Measurements from ENCODE around the gene MORF4L2. TPM values are rescaled to one million over a fixed set of nuclear protein-coding genes. Genes with fewer than 3 reads are reported as not detected.

MORF4L2 gene
- total and polyA plus RNA-seq, 2 of the 8 experiments (the other 6 are each of a cell fraction or from before 2014, with no cell fraction given): 235 to 373 TPM

GRCh38 chrX:103716962-103717361 lies 30.5 kb upstream of the MORF4L2 start:
- no peak for FAIRE-seq
- TF ChIP-seq EGR1 (IDR thresholded peaks at IDR 0.05; ENCODE audit: borderline replicate concordance, low read depth, low read length): no peak
- no peak for TF ChIP-seq SAP30 (IDR thresholded peaks at IDR 0.05; ENCODE audit: insufficient read depth, insufficient replicate concordance, low read length)
- TF ChIP-seq FOSL1 (IDR thresholded peaks at IDR 0.05; ENCODE audit: insufficient read depth, low read depth, low read length): no peak
- no peak for TF ChIP-seq ATF3 (IDR thresholded peaks at IDR 0.05; ENCODE audit: insufficient read depth, low read depth, low read length)
- no peak for TF ChIP-seq ZNF274 (IDR thresholded peaks at IDR 0.05; ENCODE audit: borderline replicate concordance, extremely low read depth, low read length)
- TF ChIP-seq CHD1 (IDR thresholded peaks at IDR 0.05; ENCODE audit: low read depth, low read length): no peak
- TF ChIP-seq BCL11A (IDR thresholded peaks at IDR 0.05; ENCODE audit: low read depth in 2 of 2, low read length in 2 of 2): no peak
- TF ChIP-seq KDM1A (IDR thresholded peaks at IDR 0.05; ENCODE audit: borderline replicate concordance, low read length): no peak
- TF ChIP-seq RBBP5 (IDR thresholded peaks at IDR 0.05; ENCODE audit: borderline replicate concordance, low read depth, low read length): no peak
- TF ChIP-seq YY1 (IDR thresholded peaks at IDR 0.05; ENCODE audit: low read depth, low read length): no peak
- TF ChIP-seq JUND (IDR thresholded peaks at IDR 0.05; ENCODE audit: low read length): no peak
- TF ChIP-seq RNF2 (IDR thresholded peaks at IDR 0.05; ENCODE audit: borderline replicate concordance, low read depth, low read length, missing control alignments, poor library complexity, severe bottlenecking): no peak
- TF ChIP-seq CTBP2 (IDR thresholded peaks at IDR 0.05; ENCODE audit: borderline replicate concordance, insufficient read depth, insufficient read length, low read length): no peak

More at GRCh38 chrX:103716962-103717361, 30.5 kb upstream of the MORF4L2 start:
- Histone ChIP-seq H4K91ac (replicated peaks; ENCODE audit: insufficient read length, low read length) (no peak overlapping the region), H4K20me1 (replicated peaks in 1 of 2; ENCODE audit: control insufficient read depth in 1 of 2, insufficient read depth in 2 of 2, low read length in 2 of 2) (no peaks in the 10 kb centered on the region), H3K4me2 (ENCODE audit: insufficient read depth in 1 of 2, low read depth in 2 of 2, low read length in 2 of 2) (no peak overlapping the region), H3K23me2 (ENCODE audit: low read depth, low read length) (no peaks in the 10 kb centered on the region), H3K36me3 (ENCODE audit: control insufficient read depth in 2 of 4, insufficient read depth in 4 of 4, low read length in 3 of 4) (no peaks in the 10 kb centered on the region), H2BK15ac (ENCODE audit: low read length) (no peak overlapping the region), H3K14ac (ENCODE audit: insufficient read length) (no peak overlapping the region), H3K9ac (replicated peaks in 1 of 4; ENCODE audit: extremely low read depth in 1 of 4, low read depth in 3 of 4, low read length in 3 of 4) (no peak overlapping the region), H2BK12ac (ENCODE audit: low read depth, low read length) (no peak overlapping the region), H3K4ac (replicated peaks; ENCODE audit: insufficient read length, low read depth, low read length) (no peak overlapping the region), H2AK5ac (ENCODE audit: low read depth, low read length) (no peak overlapping the region), H2BK5ac (ENCODE audit: low read depth, low read length) (no peak overlapping the region), H3K27me3 (replicated peaks in 1 of 4; ENCODE audit: control insufficient read depth in 3 of 4, extremely low read depth in 1 of 4, insufficient read depth in 3 of 4, low read length in 3 of 4) (no peaks in the 10 kb centered on the region), H3K9me3 (ENCODE audit: insufficient read depth in 2 of 2, low read depth in 1 of 2, low read length in 1 of 2) (no peaks in the 10 kb centered on the region), H3K27ac (ENCODE audit: low read depth, low read length) (no peak overlapping the region), H3K79me1 (ENCODE audit: low read depth, low read length) (no peaks in the 10 kb centered on the region), H3K18ac (ENCODE audit: extremely low read depth, low read length) (no peak overlapping the region), H4K8ac (ENCODE audit: extremely low read depth, insufficient read depth, low read length) (no peak overlapping the region), H3K56ac (replicated peaks; ENCODE audit: insufficient read length, low read depth, low read length) (no peak overlapping the region), H3K4me1 (replicated peaks in 1 of 4; ENCODE audit: control insufficient read depth in 3 of 4, insufficient read depth in 4 of 4, low read length in 3 of 4) (peaks cover 0 to 2% (median 0%) of the 10 kb centered on the region in 4 experiments; a peak in 3 of 7 replicates), H2AFZ (ENCODE audit: low read length) (no peak overlapping the region), H3K79me2 (ENCODE audit: control insufficient read depth in 1 of 2, insufficient read depth in 2 of 2, low read length in 2 of 2) (no peaks in the 10 kb centered on the region), H2BK120ac (replicated peaks; ENCODE audit: low read depth, low read length) (no peak overlapping the region), H3K4me3 (ENCODE audit: extremely low read depth in 1 of 4, insufficient read depth in 2 of 4, low read depth in 3 of 4, low read length in 4 of 4) (no peak overlapping the region), H3K23ac (ENCODE audit: insufficient read length) (no peak overlapping the region), H2BK20ac (ENCODE audit: low read length) (no peak overlapping the region), H4K5ac (ENCODE audit: insufficient read length, low read depth, low read length) (no peak overlapping the region)
- ChIA-PET POLR2A (ENCODE audit: partially characterized antibody) (no interaction called here), CTCF (ENCODE audit: partially characterized antibody) (interaction anchor here (0.6 kb wide), 1 partner anchor 27 kb away, joined by 6 read pairs; no protein-coding TSS in a partner anchor)
- DNase-seq (ENCODE audit: low read depth in 1 of 2, low spot score in 2 of 2): no peak
- WGBS, 2 experiments (ENCODE audit: extremely low coverage in 1 of 2, insufficient coverage in 1 of 2, insufficient read length in 1 of 2, insufficient replicate concordance in 2 of 2, low coverage in 1 of 2, low lambda C conversion rate in 2 of 2, missing lambda C conversion rate in 1 of 2): 88% methylated on average over 2 of the region's 2 CpGs; no CpG with 5 or more reads in 1 of the 2 experiments
